Iris pigment epithelial cell (primary cell): ENCODE data around the gene SEC14L1.
"Not testable (repeated sequence)": the region's sequence is repeated elsewhere in the genome, so short reads cannot be mapped to it uniquely, and the experiment has no call there.

Experiments used
- DNase-seq: peaks from one replicate; pipeline ENCODE4 v3.0.0-alpha.2; 2011; ENCODE audit warnings: low read depth

The SEC14L1 gene

DNA sequence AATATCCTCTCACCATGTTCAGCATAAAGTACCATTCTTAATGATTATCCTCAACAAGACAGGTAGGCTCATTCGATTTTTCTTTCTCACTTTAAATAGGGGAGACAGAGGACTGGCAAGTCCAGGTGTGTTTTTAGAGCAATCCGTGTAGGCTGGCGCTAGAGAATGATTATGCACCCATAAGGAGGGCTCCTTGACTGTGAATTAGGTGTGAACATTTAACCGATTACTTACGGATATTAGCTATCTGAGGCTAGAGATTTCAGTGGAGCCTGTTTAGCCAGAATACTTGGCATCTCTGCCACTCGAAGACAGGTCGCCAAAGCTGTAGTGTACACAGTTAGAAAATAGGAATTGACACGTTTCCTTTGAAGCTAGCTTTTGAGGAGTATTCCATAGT is 1.9 kb downstream of the SEC14L1 start:
- no peak for DNase-seq

DNA sequence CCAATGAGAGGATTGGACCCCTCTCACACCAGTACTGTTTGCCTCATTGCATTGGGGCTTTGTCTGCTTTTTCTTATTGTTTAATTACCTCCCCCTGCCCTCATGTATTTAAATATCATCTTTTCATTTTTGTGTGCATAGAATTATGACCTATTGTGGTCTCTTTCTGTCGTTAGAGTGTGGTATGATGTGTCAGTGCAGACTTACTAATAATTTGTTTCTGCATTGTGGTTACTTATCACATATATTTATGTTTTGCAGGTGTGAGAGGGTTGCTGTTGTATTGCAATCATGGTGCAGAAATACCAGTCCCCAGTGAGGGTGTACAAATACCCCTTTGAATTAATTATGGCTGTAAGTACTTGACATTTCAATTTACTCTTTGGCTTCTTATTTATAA is 2.5 kb downstream of the SEC14L1 start:
- DNase-seq = no peak

DNA sequence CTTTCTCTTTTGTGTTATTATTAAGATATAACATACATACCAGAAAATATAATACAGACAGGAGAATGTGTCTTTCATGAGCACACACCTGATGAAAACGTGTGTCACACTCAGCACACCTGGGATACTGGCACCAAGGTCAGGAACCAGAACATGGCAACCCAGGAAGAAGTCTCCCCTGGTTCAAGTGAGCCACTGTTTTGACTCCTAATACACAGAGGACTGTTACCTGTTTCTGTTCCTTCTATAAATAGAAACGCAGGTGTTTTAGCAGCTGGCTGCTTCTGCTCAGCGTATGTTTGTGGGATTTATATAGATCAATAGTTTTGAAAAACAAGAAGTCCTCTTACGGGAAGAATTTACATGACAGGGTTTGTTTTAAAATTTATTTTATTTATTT is 3.5 kb downstream of the SEC14L1 start:
- DNase-seq = no peak

DNA sequence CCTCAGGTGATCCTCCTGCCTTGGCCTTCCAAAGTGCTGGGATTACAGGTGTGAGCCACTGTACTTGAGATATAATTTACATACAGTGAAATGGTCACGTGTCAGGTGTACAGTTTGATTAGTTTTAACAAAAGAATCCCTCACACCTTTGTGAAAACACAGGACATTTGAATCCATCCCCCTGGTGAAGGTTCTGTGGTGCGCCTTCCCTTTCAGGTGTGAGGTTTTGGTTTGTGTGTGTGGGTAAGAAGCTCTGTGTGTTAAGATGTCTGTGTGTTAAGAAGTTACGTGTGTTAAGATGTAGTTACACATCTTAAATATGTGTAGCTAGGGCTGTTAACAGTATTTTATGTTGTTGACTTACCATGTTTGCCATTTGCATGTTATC is 4.4 kb downstream of the SEC14L1 start:
- DNase-seq = no peak

DNA sequence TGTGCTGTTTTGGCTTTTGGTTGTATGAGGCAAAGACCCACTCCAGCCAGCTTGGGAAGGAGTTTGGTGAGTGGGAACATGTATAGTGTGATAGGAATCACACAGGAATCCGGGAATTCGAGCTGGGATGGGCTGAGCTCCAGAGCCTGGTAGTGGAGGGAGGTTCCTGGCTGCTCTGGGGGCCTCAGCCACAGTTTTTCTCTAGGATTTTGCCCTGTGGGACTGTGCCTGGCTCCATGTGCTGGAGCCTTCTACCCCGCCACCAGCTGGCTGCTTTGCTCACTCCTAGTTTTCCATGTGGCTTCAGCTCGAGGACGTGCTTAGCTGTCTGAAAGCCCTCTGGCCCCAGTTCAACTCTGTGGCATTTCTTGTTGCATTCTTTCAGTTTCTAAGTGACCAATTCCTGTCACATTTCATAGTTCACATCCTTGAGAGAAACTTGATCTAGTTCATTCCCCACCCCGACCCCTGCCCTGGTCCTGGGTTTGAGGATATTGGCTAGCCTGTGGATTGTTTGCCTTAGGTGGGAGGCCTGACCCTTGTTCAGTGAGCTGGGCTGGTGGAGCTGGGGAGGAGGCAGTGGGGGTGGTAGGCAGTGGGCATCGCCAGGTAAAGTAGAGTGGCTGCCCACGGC is 5.0 kb downstream of the SEC14L1 start:
- peak; percentile 82 for DNase-seq

DNA sequence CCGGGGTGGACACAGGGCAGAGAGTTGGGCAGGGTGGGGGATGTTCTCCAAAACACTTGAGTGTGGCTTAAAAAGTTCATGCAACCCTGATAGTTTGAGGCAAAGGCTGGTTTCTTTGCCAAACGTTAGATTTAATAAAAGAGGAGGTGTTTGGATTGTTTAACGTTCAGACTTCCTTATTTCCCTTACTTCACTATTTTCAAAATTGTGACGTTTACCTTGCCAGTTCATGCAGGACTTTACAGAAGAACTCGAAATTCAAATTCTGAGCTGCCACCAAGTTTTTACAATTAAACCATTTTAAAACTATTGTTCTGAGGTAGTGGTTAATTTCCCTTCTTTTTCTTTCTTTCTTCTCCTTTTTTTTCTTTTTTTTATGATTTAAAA is 5.5 kb downstream of the SEC14L1 start:
- no peak for DNase-seq

DNA sequence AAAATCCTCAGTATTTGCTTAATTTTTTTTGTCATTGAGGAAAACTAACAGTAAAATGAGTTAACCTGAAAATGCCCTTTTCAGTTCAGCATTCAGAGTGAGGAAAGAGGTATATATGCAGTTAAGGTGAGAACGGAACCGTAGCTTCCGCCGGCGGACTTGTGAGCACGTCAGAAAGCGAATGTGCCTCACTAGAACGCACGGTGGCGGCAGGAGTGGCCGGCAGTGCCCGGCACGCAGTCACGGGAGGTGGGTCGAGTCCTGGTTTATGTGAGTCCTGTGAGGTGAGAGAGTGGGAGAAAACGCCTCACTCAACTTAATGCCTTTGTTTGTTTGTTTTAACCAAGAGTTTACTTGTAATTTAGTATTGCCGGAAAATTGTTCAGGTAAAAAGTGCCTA is 6.1 kb downstream of the SEC14L1 start:
- DNase-seq = no peak

DNA sequence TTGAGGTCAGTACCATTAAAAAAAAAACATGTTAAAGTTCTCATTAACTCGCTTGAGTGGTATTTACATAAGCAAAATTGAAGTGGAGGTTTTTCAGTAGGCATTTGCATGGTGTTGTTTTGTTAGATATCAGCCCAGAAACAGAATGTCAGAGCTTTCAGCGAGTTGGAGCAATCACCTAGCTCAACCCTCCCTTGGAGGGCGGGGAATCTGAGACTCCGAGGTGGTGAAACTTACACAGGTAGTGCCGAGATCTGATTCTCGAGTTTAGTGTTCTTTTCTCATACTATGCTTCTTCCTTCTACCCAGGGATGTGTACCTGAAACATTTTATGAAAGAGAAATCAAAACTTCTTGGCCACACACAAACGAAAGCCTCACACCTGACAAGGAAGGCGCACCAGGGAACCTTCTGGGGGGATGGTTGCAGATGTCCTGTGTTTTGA is 6.6 kb downstream of the SEC14L1 start:
- no peak for DNase-seq

DNA sequence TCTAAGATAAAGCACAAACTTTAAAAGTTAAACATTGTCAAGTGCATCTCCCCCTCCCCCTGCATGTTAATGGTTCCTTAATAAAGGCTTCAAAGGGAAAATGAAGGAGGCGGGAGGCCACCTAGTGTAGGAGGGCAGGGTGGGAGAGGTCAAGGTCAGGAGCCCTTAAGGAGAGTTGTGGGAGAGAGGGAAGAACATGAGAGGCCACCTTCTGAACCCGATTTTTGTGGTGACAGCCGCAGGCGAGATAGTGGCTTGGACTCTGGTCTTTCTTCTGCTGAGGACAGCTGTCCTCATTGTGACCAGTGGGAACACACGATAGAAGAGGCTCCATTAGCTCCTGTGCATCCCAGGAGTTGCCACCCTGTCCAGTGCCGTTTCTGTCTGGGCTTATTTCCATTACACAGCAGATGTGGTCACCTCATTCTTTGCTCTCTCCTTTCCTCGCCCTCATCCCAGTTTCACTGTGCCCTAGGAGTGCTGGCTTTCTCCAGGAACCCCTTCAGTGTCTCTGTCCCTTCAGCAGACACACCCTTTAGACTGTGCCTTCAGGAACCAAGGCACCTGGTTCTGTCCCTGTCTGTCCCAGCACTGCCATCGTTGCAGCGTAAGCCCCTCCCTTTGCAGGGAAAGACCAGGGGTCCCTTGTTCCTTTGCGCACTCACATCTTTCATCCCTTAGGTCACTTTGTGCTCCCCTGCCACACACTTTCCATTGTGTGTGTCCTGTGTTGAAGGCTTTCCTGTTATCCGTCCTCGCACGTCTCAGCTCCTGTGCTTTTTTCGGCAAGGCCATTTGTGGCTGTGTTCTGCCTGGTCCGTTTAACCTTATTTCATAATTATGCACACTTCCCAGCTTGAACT is 7.5 kb downstream of the SEC14L1 start:
- DNase-seq = no peak

DNA sequence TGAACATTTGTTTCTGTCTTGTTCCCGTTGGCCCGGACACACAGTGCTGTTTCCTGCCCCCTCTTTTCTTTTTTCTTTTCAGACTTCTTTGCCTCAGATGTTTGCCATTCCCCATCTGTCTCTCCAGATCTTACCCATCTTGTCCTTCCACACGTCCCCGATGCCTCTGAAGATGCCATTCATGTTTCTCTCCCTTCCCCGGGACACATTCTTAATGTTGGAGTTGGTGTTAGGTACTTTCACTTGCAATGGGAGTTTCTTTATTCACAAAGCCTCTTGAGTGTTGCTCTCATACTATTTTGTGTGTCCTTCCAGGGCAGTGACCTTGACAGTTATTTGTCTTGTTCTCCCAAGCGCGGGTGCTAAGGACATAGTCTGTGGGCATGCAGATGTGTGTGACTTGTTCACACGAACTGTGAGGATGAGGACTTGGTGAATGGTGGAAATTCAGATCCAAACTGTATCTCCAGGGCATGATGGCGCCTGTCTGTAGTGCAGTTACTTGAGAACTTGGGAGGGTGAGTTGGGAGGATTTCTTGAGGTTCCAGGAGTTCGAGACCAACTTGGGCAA is 8.3 kb downstream of the SEC14L1 start:
- DNase-seq = no peak

DNA sequence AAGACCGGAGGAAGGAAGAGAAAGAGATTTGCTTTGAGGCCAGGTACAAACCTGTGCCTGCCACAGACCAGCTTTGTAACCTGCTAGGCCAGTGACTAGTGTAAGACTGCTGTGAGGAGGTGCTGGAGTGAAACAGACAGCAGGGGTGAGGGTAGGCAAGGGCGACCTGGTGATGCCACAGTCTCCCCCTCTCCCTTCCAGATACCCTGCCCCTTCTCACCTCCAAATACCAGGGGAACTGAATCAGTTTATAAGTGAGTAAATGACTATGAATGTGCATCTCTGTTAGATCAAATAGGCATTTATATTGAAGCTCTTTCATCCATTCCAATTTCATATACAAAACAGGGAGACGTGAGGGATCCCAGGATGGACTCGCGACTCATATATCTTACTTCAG is 9.4 kb downstream of the SEC14L1 start:
- DNase-seq = no peak

DNA sequence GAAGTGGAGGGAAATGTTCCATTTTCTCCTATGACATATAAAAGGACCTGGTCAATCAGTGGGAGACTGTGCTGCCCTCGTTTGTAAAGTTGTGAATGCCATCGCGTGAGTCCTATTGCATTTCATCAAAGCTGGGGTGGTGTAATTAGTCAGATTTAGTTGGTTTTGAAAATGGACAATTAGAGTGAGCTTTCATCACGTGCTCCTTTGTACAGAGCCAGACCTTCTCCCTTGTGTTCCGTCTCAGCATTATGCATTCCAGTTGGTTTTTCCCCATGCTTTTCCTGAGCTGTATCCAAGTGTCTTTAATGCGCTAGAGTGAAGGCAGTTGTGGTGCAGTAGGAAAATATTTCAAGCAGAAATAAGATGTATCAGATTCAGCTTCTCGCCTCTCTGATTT is 10.4 kb downstream of the SEC14L1 start:
- DNase-seq = no peak

DNA sequence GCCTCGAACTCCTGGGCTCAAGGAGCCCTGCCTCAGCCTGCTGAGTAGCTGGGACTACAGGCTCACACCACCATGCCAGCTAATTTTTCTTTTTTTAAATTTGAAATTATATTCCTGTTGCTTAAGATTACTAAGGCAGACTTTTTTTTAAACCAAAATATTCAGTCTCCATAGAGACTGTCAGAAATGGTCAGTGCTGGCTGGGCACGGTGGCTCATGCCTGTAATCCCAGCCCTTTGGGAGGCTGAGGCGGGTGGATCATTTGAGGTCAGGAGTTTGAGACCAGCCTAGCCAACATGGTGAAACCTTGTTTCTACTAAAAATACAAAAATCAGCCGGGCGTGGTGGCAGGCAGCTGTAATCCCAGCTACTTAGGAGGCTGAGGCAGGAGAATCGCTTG is 11.3 kb downstream of the SEC14L1 start:
- not testable (repeated sequence) for DNase-seq

DNA sequence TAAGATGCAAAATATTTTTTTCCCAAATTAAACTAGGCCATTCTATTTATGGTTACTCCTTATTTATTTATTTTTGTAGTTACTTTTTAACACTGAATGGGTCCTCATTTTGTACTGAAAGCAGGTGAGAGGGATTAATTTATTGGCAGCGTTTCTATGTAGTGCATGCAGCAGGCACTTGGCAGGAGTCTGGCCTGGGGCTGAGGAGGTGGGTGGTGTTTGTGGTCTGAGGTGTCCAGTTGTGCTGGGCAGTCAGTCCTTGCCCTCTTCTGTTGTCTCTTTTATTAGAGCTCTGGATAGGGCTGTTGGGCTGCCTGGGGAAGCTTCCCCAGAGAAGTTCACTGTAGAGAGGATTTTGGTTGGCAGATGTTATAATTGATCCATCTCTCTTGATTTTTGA is 12.7 kb downstream of the SEC14L1 start:
- peak; percentile 22 for DNase-seq

DNA sequence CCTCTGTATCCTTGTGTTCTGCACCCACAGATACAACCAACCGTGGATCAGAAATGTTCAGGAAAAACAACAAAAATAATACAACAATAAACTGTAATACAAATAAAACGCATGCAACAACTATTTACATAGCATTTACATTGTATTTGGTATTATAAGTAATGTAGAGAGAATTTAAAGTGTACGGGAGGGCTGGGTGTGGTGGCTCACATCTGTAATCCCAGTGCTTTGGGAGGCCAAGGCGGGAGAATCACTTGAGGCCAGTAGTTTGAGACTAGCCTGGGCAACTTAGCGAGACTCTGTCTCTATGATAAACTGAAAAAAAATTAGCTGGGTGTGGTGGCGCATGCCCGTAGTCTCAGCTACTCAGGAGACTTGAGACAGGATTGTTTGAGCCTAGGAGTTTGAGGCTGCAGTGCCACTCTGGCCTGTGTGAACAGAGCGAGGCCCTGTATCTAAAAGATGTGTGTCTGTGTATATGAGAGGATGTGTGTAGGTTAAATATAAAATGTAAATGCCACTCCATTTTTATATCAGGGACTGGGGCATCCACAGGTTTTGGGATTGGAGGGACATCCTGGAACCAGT is 13.3 kb downstream of the SEC14L1 start:
- DNase-seq = no peak

DNA sequence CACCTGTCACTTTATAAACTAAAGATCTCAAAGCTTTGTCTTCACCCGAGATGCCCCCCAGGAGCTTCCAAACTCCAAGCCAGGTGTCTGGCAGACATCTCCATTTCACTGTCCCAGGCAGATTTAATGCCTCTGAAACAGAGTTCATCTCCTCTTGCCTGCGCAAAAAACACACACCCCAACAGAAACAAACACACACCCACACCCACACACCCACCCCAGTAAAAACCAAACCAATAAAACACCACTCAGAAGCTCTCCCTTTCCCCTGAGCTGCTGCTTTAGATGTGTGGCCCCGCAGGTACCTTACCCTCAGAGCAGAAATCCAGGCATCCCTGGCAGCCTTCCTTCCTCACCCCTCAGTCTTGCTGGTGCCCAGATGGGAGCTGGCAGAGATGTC is 14.4 kb downstream of the SEC14L1 start:
- DNase-seq = no peak

DNA sequence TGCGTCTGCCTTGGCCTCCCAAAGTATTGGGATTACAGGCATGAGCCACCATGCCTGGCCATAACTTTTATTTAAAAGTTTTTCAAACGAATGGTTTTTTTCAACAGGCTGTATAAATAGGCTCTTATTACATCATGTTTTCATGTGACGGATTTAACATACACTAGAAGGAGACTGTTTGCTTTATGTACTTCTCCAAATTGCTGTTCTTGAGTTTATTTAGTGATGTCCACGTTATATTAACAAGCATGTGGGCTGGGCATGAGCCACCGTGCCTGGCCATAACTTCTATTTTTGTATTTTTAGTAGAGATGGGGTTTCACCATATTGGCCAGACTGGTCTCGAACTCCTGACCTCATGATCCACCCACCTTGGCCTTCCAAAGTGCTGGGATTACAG is 17.0 kb downstream of the SEC14L1 start:
- not testable (repeated sequence) for DNase-seq

DNA sequence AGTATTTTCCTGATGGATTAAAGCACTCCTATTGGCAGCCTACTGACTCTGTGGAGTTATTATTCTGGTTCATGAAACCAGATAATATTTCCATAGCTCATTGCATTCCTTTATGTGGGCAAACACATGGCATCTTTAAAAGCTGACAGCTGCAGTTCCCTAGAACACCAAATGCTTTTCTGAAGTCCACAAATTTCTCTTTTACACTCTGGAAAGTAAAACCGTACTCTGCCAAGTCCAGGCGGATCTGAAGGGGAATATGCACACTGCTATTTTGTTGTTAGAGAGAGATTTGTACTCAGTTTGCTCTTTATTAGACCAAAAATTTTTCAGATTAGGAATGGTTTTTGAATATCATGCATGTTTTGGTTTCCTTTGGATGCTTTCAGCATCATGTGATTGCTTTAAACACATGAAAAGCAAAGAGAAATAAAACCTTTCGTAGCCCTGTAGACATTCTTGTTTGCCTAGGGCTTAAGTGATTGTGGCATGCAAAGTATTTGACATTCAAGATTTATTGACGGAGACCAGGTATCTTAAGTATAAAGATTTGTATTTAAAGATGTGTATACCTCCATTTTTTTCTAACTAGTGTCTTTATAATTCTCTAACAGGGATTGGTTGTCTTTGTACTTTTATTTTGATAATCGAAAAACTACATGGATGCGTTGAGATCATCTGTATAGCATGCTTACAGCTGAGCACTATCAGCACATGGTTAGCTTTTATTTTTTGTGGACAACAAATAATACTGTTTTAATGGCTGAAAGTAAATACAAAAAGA is 19.5 kb downstream of the SEC14L1 start:
- no peak for DNase-seq

DNA sequence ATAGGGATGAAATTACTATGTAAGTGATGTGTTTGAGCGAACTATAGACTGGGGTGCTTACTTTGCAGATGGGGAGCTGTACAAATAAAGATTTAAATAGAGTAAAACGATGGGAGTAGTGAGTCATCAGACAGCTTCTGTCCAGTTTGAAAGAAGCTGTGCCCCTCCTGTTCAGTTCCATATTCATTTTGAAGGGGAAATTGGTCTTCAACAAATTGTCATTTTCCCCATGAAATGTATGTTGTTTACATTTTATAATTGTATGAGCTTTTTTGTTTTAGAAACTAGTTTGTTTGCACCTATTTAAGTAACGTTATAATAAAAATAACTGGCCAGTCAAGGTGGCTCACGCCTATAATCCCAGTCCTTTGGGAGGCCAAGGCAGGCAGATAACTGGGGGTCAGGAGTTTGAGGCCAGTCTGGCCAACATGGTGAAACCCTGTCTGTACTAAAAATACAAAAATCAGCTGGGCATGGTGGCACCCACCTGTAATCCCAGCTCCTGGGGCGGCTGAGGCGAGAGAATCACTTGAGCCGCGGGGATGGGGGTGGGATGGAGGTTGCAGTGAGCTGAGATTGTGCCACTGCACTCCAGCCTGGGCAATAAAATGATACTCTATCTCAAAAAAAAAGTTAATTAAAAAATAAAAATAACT is 20.2 kb downstream of the SEC14L1 start:
- DNase-seq = peak; percentile 45

DNA sequence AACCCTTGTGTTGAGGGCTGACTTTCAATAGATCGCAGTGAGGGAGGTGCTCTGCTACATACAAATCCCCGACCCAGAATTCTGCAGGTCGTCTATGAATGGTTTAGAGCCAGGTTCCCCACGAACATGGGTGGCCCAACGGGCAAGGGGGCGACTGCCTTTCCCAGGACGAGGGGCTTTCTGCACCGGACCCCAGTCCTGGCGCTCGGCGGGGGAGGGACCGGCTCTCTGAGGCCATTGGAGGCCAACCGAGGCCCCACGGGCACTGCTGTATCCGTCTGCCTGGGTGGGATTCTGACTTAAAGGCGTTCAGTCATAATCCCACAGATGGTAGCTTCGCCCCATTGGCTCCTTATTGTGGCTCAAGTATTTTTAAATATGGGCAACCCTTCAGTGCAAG is 21.2 kb downstream of the SEC14L1 start:
- no peak for DNase-seq

DNA sequence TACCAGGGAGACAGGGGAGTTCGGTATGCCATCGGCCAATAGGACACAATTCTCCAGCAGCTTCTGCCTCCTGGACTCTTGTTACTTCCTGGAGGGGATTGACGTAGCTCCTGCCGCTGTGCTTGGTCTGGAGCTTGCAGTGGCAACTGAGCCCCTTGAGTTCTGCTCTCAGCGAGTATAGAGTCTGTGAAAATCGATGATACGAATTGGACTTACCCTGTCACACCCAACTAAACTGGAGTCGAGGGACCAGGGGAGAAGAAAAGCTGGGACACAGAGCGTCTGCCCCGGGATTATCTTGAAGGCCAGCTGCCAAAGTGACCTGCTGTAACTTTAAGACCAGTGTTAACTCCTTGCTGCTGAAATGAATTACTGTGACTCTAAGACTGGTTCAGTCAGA is 22.2 kb downstream of the SEC14L1 start:
- DNase-seq = no peak
